SU-DHL-6 (cell line): ENCODE measurements around the gene IGF1.
"Not testable (repeated sequence)": the region's sequence is repeated elsewhere in the genome, so short reads cannot be mapped to it uniquely, and the experiment has no call there.

ENCODE experiments used
- H2AFZ ChIP-seq: fragments of 200-600 bp; sonication (generic); 2 replicates; pipeline ENCODE4 v1.6.1; 2014; ENCODE audit warnings: low read depth, mild to moderate bottlenecking, moderate library complexity, mixed read lengths, antibody characterized with exemption, low read length; ENCODE audit not compliant: severe bottlenecking
- H3F3A ChIP-seq: fragments of 200-600 bp; shearing (Covaris generic); 2 replicates; pipeline ENCODE4 v1.6.0; 2016; ENCODE audit warnings: antibody characterized with exemption, mild to moderate bottlenecking; ENCODE audit not compliant: insufficient read depth
- H3K27ac ChIP-seq: fragments of 200-600 bp; sonication (generic); 2 replicates; pipeline ENCODE4 v1.5.1; 2016; ENCODE audit warnings: low read depth, mild to moderate bottlenecking, low read length, moderate library complexity, mixed read lengths
- H3K27me3 ChIP-seq: fragments of 200-600 bp; sonication (generic), shearing (Covaris generic); 2 replicates; pipeline ENCODE4 v1.6.0; 2014; ENCODE audit warnings: mild to moderate bottlenecking, low read length
- H3K36me3 ChIP-seq: fragments of 200-600 bp; sonication (generic); 2 replicates; pipeline ENCODE4 v1.6.1; 2014; ENCODE audit warnings: mild to moderate bottlenecking, low read length, mixed read lengths
- H3K4me2 ChIP-seq: fragments of 300-600, 200-600 bp; shearing (Covaris generic), sonication (generic); 2 replicates; pipeline ENCODE4 v1.6.0; 2014; ENCODE audit warnings: low read length, low read depth, mild to moderate bottlenecking; ENCODE audit not compliant: poor library complexity, severe bottlenecking
- H3K4me3 ChIP-seq: fragments of 200-600 bp; sonication (generic); 2 replicates; pipeline ENCODE4 v1.5.1; 2014; ENCODE audit warnings: antibody characterized with exemption, low read length, mild to moderate bottlenecking, mixed read lengths; ENCODE audit not compliant: insufficient read depth, poor library complexity, severe bottlenecking
- H3K79me2 ChIP-seq: fragments of 200-600 bp; sonication (generic); 2 replicates; pipeline ENCODE4 v1.6.1; 2014; ENCODE audit warnings: mild to moderate bottlenecking, low read length, moderate library complexity; ENCODE audit not compliant: insufficient read depth
- H3K9ac ChIP-seq: fragments of 200-600 bp; sonication (generic); 2 replicates; pipeline ENCODE4 v1.7.0; 2014; ENCODE audit warnings: mild to moderate bottlenecking, low read length
- H3K9me2 ChIP-seq: fragments of 200-600 bp; sonication (generic); replicated peaks from 2 replicates; pipeline ENCODE4 v1.6.1; 2014; ENCODE audit warnings: low read length; ENCODE audit not compliant: insufficient read depth
- H3K9me3 ChIP-seq: fragments of 200-600 bp; sonication (generic); 2 replicates; pipeline ENCODE4 v1.6.1; 2014; ENCODE audit warnings: low read length, mixed read lengths; ENCODE audit not compliant: insufficient read depth
- H4K20me1 ChIP-seq: fragments of 200-600 bp; sonication (generic); 2 replicates; pipeline ENCODE4 v1.6.1; 2014; ENCODE audit warnings: low read depth, mild to moderate bottlenecking, antibody characterized with exemption, low read length, moderate library complexity, mixed read lengths
- CTCF ChIP-seq: fragments of 200-600 bp; sonication (generic); IDR thresholded peaks from one replicate; pipeline ENCODE4 v1.5.1; 2017; ENCODE audit warnings: antibody characterized with exemption, mild to moderate bottlenecking, low read length, moderate library complexity; ENCODE audit not compliant: insufficient read depth, poor library complexity, severe bottlenecking
- EZH2phosphoT487 ChIP-seq: fragments of 200-600 bp; sonication (generic), shearing (Covaris generic); conservative IDR thresholded peaks from 2 replicates; pipeline ENCODE4 v1.6.1; 2018; ENCODE audit warnings: mild to moderate bottlenecking, antibody characterized with exemption, low read length, moderate library complexity, mixed read lengths

The IGF1 gene

GRCh38 chr12:102454808-102455760 lies 25.3 kb downstream of the IGF1 start:
- no peak for TF ChIP-seq EZH2phosphoT487
- no peak for TF ChIP-seq CTCF
- H3K27me3 ChIP-seq, result no peaks in the 10 kb centered on the region
- H3K4me3 ChIP-seq, result no peak overlapping the region
- H3K27ac ChIP-seq, result no peak overlapping the region
- H3K36me3 ChIP-seq, result no peaks in the 10 kb centered on the region
- no peak overlapping the region for H3K9ac ChIP-seq
- H4K20me1 ChIP-seq, result no peaks in the 10 kb centered on the region
- H3F3A ChIP-seq, result no peaks in the 10 kb centered on the region
- no peaks in the 10 kb centered on the region for H3K79me2 ChIP-seq
- H3K9me3 ChIP-seq, result no peaks in the 10 kb centered on the region; the same call in 1 of the 2 replicates
- H2AFZ ChIP-seq, result no peak overlapping the region
- no peaks in the 10 kb centered on the region for H3K9me2 ChIP-seq
- no peak overlapping the region for H3K4me2 ChIP-seq

GRCh38 chr12:102454330-102454729 lies 26.0 kb downstream of the IGF1 start:
- Histone ChIP-seq H3K27me3 (no peaks in the 10 kb centered on the region), H2AFZ (no peak overlapping the region), H3F3A (no peaks in the 10 kb centered on the region), H3K4me2 (no peak overlapping the region), H3K79me2 (no peaks in the 10 kb centered on the region), H3K9ac (no peak overlapping the region), H3K9me3 (no peaks in the 10 kb centered on the region; the same call in 1 of the 2 replicates), H3K9me2 (no peaks in the 10 kb centered on the region), H3K36me3 (no peaks in the 10 kb centered on the region), H4K20me1 (no peaks in the 10 kb centered on the region), H3K4me3 (no peak overlapping the region), H3K27ac (no peak overlapping the region)
- TF ChIP-seq CTCF (no peak), EZH2phosphoT487 (no peak)

GRCh38 chr12:102452605-102453004 lies 27.8 kb downstream of the IGF1 start:
- Histone ChIP-seq H3K9me3 (no peaks in the 10 kb centered on the region; the same call in 1 of the 2 replicates), H3K9me2 (no peaks in the 10 kb centered on the region), H3K4me2 (no peak overlapping the region), H3K9ac (no peak overlapping the region), H3F3A (no peaks in the 10 kb centered on the region), H2AFZ (no peak overlapping the region), H3K27me3 (no peaks in the 10 kb centered on the region), H4K20me1 (no peaks in the 10 kb centered on the region), H3K27ac (no peak overlapping the region), H3K4me3 (no peak overlapping the region), H3K79me2 (no peaks in the 10 kb centered on the region), H3K36me3 (no peaks in the 10 kb centered on the region)
- TF ChIP-seq CTCF (no peak), EZH2phosphoT487 (no peak)

- H3K4me2 ChIP-seq, H3K79me2 ChIP-seq, H3K27ac ChIP-seq, H3F3A ChIP-seq, H3K36me3 ChIP-seq, H3K4me3 ChIP-seq, H3K9me3 ChIP-seq, H3K9ac ChIP-seq, H3K27me3 ChIP-seq, H3K9me2 ChIP-seq, H2AFZ ChIP-seq, H4K20me1 ChIP-seq: not testable (repeated sequence)
Observed at GRCh38 chr12:102449018-102449417, 31.3 kb downstream of the IGF1 start.

- H3K4me2 ChIP-seq, H3K9me3 ChIP-seq, H3F3A ChIP-seq, H4K20me1 ChIP-seq, H3K4me3 ChIP-seq, H3K9me2 ChIP-seq, H3K79me2 ChIP-seq, H3K9ac ChIP-seq, H2AFZ ChIP-seq, H3K27ac ChIP-seq, H3K27me3 ChIP-seq, H3K36me3 ChIP-seq: not testable (repeated sequence)
Observed at GRCh38 chr12:102447426-102447825, 32.9 kb downstream of the IGF1 start.
